Non-pigmented ciliary epithelial cell (primary cell): ENCODE results near the gene PEX5L.
"Not testable (repeated sequence)": the region's sequence is repeated elsewhere in the genome, so short reads cannot be mapped to it uniquely, and the experiment has no call there.

Source experiments
- DNase-seq: peaks from one replicate; pipeline ENCODE4 v3.0.0-alpha.2; 2010; ENCODE audit warnings: low read depth

The PEX5L gene

GRCh38 chr3:180011927-180012326 lies 24.8 kb downstream of the PEX5L start:
- DNase-seq: no peak

- DNase-seq: not testable (repeated sequence)
Measured at GRCh38 chr3:180008318-180008717, 28.4 kb downstream of the PEX5L start.

GRCh38 chr3:180004542-180004941 lies 32.2 kb downstream of the PEX5L start:
- no peak for DNase-seq

- no peak for DNase-seq
Measured at GRCh38 chr3:180002006-180002405, 34.7 kb downstream of the PEX5L start.

GRCh38 chr3:180000500-180000899 lies 36.2 kb downstream of the PEX5L start:
- DNase-seq: no peak

GRCh38 chr3:179995406-179995805 lies 41.3 kb downstream of the PEX5L start:
- no peak for DNase-seq

GRCh38 chr3:179991883-179992282 lies 44.9 kb downstream of the PEX5L start:
- no peak for DNase-seq

- no peak for DNase-seq
Measured at GRCh38 chr3:179991104-179991503, 45.6 kb downstream of the PEX5L start.

GRCh38 chr3:179981646-179982045 lies 55.1 kb downstream of the PEX5L start:
- no peak for DNase-seq

- DNase-seq: no peak
Measured at GRCh38 chr3:179977356-179977755, 59.4 kb downstream of the PEX5L start.

- DNase-seq: no peak
Measured at GRCh38 chr3:179973931-179974361, 62.8 kb downstream of the PEX5L start.

GRCh38 chr3:179972881-179973423 lies 63.8 kb downstream of the PEX5L start:
- no peak for DNase-seq

- no peak for DNase-seq
Measured at GRCh38 chr3:179971280-179971679, 65.5 kb downstream of the PEX5L start.

- no peak for DNase-seq
Measured at GRCh38 chr3:179970746-179971145, 66.0 kb downstream of the PEX5L start.

- no peak for DNase-seq
Measured at GRCh38 chr3:179969525-179969924, 67.2 kb downstream of the PEX5L start.

GRCh38 chr3:179967622-179968021 lies 69.1 kb downstream of the PEX5L start:
- DNase-seq: no peak

- DNase-seq: no peak
Measured at GRCh38 chr3:179964890-179965289, 71.8 kb downstream of the PEX5L start.

GRCh38 chr3:179962629-179963387 lies 73.9 kb downstream of the PEX5L start:
- DNase-seq: no peak

- no peak for DNase-seq
Measured at GRCh38 chr3:179961703-179962078, 75.0 kb downstream of the PEX5L start.

- no peak for DNase-seq
Measured at GRCh38 chr3:179961071-179961702, 75.5 kb downstream of the PEX5L start.

GRCh38 chr3:179958759-179959158 lies 78.0 kb downstream of the PEX5L start:
- no peak for DNase-seq

GRCh38 chr3:179958143-179958542 lies 78.6 kb downstream of the PEX5L start:
- DNase-seq: no peak

GRCh38 chr3:179957264-179957845 lies 79.4 kb downstream of the PEX5L start:
- DNase-seq: no peak
